HG03064 (cell line): ENCODE results near the gene PLCL2.
"Not testable (repeated sequence)": the region's sequence is repeated elsewhere in the genome, so short reads cannot be mapped to it uniquely, and the experiment has no call there.

Experiments used
- ATAC-seq: cut with Tn5 transposase; IDR thresholded peaks from one replicate; pipeline ENCODE4 v1.9.1; 2021; ENCODE audit warnings: low read depth; ENCODE audit not compliant: unreplicated experiment

The PLCL2 gene

GRCh38 chr3:16945330-16945729 is 60.6 kb downstream of the PLCL2 start:
- ATAC-seq: no peak

GRCh38 chr3:16950282-16950681 is 65.5 kb downstream of the PLCL2 start:
- no peak for ATAC-seq

GRCh38 chr3:16950845-16951244 is 66.1 kb downstream of the PLCL2 start:
- no peak for ATAC-seq

DNA sequence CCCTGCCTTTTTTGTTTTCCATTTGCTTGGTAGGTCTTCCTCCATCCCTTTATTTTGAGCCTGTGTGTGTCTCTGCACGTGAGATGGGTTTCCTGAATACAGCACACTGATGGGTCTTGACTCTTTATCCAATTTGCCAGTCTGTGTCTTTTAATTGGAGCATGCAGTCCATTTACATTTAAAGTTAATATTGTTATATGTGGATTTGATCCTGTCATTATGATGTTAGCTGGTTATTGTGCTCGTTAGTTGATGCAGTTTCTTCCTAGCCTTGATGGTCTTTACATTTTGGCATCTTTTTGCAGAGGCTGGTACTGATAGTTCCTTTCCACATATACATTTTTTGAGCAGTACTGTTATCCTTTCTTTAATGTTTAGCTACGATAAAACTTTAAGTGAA is 73.1 kb downstream of the PLCL2 start:
- ATAC-seq: not testable (repeated sequence)

DNA sequence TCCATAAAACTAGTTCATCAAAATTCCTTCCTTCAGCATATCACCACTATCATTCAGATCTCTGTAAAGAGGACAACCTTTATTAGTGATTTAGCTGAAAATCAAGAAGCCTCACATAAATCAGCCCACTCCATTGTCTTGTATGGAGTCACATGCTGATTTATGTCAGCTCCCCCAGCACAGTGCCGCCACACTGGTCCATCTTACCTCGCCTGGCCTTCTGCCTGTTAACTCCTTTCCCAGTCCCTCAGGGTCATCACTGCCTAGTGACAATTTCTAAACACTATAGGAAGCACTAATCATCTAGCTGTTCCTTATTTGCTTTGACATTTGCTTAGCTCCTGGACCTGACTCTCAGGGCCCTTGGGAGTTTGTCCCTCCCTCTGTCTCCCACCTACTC is 75.4 kb downstream of the PLCL2 start:
- no peak for ATAC-seq

GRCh38 chr3:16961621-16962205 is 77.0 kb downstream of the PLCL2 start:
- no peak for ATAC-seq

DNA sequence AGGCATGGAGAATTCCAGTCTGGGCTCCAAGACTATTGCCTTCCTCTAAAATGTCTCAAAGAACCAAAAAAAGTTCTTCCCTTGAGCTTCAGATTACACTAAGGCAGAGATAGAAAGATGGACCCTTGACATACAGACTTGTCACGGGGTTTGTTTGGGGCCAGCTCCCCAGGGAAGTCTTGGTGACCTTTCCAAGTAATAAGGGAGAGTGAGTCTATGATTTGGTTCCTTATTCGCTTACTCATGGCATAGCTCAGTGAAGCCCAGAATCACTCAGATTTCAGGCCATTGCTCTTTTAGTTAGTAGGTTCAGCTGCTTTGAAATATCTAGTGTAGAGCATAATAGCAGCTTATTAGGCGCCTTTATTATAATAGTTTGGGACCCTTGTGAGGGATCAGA is 90.3 kb downstream of the PLCL2 start:
- no peak for ATAC-seq

DNA sequence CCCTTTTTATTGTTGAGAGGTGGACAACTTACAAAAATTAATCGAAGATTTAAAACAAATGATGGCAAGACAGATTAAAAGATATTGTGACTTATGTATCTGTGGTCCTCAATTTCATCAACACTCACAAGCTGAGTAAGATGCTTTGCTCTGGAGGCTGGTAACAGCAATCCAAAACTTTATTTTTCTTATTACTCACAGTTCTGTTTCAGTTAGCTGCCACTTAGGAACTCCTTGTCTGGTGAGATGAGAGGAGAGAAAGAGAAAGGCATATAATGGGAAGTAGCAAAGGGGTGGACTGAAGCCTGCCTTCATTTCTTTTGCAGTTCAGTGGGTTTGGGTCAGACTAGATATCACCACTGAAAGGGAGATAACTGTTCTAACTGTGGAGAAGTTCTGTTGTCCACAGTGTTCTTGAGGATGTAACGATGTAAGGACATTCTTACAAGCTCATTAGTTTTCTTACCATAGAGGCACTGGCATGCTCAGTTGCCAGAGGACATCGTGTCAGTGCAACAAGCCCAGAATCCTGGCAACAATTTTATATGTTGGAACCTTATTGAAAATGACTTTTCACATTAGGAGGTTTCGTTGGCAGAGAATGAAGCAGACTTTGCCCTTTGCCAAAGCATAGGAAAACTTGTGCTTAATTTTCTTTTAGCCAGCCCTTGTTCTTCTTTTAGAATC is 93.6 kb downstream of the PLCL2 start:
- ATAC-seq: no peak

GRCh38 chr3:16978921-16979271 is 94.1 kb downstream of the PLCL2 start:
- no peak for ATAC-seq

DNA sequence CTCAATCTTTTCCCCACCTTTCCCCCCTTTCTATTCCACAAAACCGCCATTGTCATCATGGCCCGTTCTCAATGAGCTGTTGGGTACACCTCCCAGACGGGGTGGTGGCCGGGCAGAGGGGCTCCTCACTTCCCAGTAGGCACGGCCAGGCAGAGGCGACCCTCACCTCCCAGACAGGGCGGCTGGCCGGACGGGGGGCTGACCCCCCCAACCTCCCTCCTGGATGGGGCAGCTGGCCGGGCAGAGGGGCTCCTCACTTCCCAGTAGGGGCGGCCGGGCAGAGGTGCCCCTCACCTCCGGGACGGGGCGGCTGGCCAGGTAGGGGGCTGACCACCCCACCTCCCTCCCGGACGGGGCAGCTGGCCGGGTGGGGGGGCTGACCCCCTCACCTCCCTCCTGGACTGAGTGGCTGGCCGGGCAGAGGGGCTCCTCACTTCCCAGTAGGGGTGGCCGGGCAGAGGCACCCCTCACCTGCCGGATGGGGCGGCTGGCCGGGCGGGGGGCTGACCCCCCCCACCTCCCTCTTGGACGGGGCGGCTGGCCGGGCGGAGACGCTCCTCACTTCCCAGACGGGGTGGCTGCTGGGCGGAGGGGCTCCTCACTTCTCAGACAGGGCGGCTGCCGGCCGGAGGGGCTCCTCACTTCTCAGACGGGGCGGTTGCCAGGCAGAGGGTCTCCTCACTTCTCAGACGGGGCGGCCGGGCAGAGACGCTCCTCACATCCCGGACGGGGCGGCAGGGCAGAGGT is 95.2 kb downstream of the PLCL2 start:
- not testable (repeated sequence) for ATAC-seq

GRCh38 chr3:16980526-16980925 is 95.8 kb downstream of the PLCL2 start:
- ATAC-seq: not testable (repeated sequence)

GRCh38 chr3:16982460-16982859 is 97.7 kb downstream of the PLCL2 start:
- no peak for ATAC-seq

GRCh38 chr3:16985608-16986007 is 100.9 kb downstream of the PLCL2 start:
- no peak for ATAC-seq

- ATAC-seq: no peak
These were observed 102.4 kb downstream of the PLCL2 start for GRCh38 chr3:16987141-16987540.

DNA sequence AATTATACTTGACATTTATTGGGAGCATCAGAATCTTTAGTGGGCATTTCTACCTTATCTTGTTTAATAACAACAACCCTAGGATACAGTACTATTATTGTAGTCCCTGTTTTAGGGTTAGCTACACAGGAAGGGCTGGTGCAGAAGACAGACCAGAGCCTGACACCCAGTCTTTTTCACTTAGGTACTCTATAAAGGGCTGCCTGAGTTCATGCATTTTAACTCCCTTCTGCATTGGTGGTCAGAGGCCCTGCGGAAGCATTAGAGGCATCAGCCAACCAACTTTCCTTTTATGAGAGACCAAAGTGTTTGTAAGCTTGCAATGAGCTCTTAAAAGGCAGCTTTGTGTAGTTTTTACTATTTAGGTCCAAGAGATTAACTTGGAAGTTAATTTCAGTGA is 105.4 kb downstream of the PLCL2 start:
- ATAC-seq: no peak

GRCh38 chr3:16992198-16992597 is 107.4 kb downstream of the PLCL2 start:
- no peak for ATAC-seq

- no peak for ATAC-seq
These were observed 108.5 kb downstream of the PLCL2 start for GRCh38 chr3:16993227-16993626.

DNA sequence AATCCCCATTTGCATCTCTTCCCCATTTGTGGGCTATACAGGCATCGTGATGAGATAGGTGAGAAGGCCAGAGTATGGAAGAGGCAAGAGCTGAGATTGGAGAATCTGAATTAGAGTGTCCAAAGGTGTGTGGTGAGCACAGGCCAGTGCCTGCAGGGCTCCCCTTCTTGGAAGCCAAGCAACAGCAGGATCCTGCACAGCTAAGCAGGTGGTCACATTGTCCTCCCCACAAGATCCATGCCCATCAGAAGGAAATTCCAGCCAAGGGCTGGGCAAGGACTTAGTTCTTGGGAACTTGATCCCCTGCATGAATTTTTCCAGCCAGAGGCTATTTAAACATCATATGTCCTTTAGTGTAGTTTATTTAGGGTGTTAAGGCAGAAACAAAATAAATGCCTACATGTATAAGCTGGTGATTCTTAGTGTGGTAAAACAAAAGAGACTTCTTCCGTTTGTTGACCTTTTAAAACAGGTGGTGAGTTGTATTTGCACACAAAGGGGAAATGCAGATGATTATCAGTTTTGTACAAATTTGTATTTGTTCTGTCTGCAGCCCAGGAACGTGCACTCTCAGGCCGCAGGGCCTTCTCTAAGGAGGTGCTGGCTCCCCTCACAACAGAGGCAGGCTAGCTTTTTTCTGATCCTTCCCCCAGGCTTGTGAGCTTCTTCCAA is 110.2 kb downstream of the PLCL2 start:
- ATAC-seq: no peak

GRCh38 chr3:16995601-16996000 is 110.8 kb downstream of the PLCL2 start:
- no peak for ATAC-seq

DNA sequence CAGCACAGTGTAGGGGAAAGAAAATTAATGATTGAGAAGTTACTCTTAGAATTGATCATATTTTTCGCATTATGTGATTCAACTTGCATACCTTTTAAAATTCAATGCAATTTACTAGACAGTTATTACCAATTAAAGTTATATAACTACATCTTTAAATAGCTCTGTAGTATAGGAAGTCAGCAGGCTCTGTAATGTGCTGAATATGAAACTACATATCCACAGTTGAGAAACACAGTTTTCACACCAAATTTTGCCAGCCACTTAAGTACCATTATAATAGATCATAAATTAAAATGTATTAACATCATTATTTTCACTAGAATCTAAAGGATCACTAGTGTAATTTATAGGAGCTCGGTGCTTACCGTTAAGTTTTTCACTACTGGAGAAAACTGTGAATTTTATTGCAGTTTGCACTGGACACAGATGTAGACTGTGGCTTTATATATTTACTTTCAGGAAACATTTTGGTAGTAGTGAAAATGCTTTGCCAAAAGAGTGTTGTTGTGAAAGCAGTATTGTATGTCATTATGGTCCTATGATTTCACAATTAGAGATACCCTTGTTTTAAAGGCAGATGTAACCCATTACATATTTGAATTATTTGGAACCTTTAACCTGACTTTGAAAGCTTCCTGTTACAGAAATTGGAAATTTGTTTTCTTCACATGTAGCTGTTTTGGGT is 113.6 kb downstream of the PLCL2 start:
- no peak for ATAC-seq

DNA sequence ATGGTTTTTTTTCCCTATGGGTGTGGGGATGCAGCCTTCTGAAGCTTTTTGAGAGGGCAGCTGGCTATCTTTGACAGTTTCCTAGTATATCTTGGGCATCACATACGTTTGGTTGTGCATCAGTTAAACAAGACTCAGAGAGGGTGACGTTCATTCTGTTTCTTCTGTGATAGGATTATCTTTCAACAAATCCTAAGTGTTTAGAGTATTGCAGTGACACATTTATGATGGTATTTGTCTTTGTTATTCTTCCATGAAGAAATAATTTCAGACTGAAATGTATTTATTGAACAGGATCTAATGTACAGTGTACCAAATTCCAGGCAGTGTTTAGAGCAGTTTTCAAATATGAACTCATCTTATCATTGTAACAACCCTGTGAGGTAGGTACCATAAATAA is 114.4 kb downstream of the PLCL2 start:
- ATAC-seq: no peak
